H9 (cell line): ENCODE results near the gene HEXA. TPM values are rescaled to one million over a fixed set of nuclear protein-coding genes. Genes with fewer than 3 reads are reported as not detected.

Source experiments
- DNase-seq: peaks from one replicate; pipeline ENCODE4 v3.0.0-alpha.2; 2017
- H2AFZ ChIP-seq: one replicate; pipeline ENCODE4 v1.6.1; 2013; ENCODE audit warnings: mild to moderate bottlenecking, low read length, control low read depth, moderate library complexity
- H2AK5ac ChIP-seq: 2 replicates; pipeline ENCODE4 v1.6.1; 2013; ENCODE audit warnings: low read length, control low read depth, mixed read lengths; ENCODE audit not compliant: insufficient read length
- H2BK120ac ChIP-seq: one replicate; pipeline ENCODE4 v1.6.1; 2013; ENCODE audit warnings: low read depth, mild to moderate bottlenecking, low read length, control low read depth, inconsistent platforms; ENCODE audit not compliant: poor library complexity, severe bottlenecking
- H2BK12ac ChIP-seq: 2 replicates; pipeline ENCODE4 v1.6.1; 2013; ENCODE audit warnings: low read length, control low read depth, mixed read lengths, low read depth; ENCODE audit not compliant: insufficient read length
- H2BK15ac ChIP-seq: 2 replicates; pipeline ENCODE4 v1.6.1; 2013; ENCODE audit warnings: low read depth, low read length, control low read depth
- H2BK20ac ChIP-seq: one replicate; pipeline ENCODE4 v1.6.1; 2013; ENCODE audit warnings: low read depth, mild to moderate bottlenecking, low read length, control low read depth, inconsistent platforms; ENCODE audit not compliant: poor library complexity, severe bottlenecking
- H2BK5ac ChIP-seq: 2 replicates; pipeline ENCODE4 v1.6.1; 2013; ENCODE audit warnings: low read length, control low read depth, mixed read lengths; ENCODE audit not compliant: insufficient read length
- H3K14ac ChIP-seq: 2 replicates; pipeline ENCODE4 v1.6.1; 2013; ENCODE audit warnings: low read length, control low read depth; ENCODE audit not compliant: insufficient read depth
- H3K18ac ChIP-seq: 2 replicates; pipeline ENCODE4 v1.6.1; 2013; ENCODE audit warnings: low read depth, mild to moderate bottlenecking, mixed read lengths, low read length, control low read depth; ENCODE audit not compliant: insufficient read length
- H3K23ac ChIP-seq: 2 replicates; pipeline ENCODE4 v1.6.1; 2013; ENCODE audit warnings: low read length, control low read depth, mixed read lengths, low read depth; ENCODE audit not compliant: insufficient read length
- H3K23me2 ChIP-seq: 2 replicates; pipeline ENCODE4 v1.6.1; 2013; ENCODE audit warnings: low read depth, mild to moderate bottlenecking, mixed read lengths, low read length, control low read depth; ENCODE audit not compliant: insufficient read length, poor library complexity, severe bottlenecking
- H3K27ac ChIP-seq: 2 replicates; pipeline ENCODE4 v1.5.1; 2013; ENCODE audit warnings: low read length, control low read depth, mixed read lengths, low read depth; ENCODE audit not compliant: insufficient read length
- H3K27me3 ChIP-seq: 2 replicates; pipeline ENCODE4 v1.6.1; 2013; ENCODE audit warnings: low read length, control low read depth, inconsistent platforms; ENCODE audit not compliant: insufficient read depth
- H3K4ac ChIP-seq: 2 replicates; pipeline ENCODE4 v1.6.1; 2013; ENCODE audit warnings: low read depth, mild to moderate bottlenecking, control low read depth, inconsistent platforms, low read length, moderate library complexity
- H3K4me1 ChIP-seq: 2 replicates; pipeline ENCODE4 v1.6.1; 2013; ENCODE audit warnings: low read length, control low read depth, inconsistent platforms; ENCODE audit not compliant: insufficient read depth
- H3K4me2 ChIP-seq: 2 replicates; pipeline ENCODE4 v1.6.1; 2013; ENCODE audit warnings: low read length, control low read depth, mixed read lengths; ENCODE audit not compliant: insufficient read length, insufficient read depth
- H3K56ac ChIP-seq: 2 replicates; pipeline ENCODE4 v1.6.1; 2013; ENCODE audit warnings: low read depth, mild to moderate bottlenecking, mixed read lengths, low read length, control low read depth; ENCODE audit not compliant: insufficient read length
- H3K79me1 ChIP-seq: 2 replicates; pipeline ENCODE4 v1.6.1; 2013; ENCODE audit warnings: low read depth, mild to moderate bottlenecking, moderate library complexity, low read length, control low read depth, inconsistent platforms; ENCODE audit not compliant: insufficient read depth, poor library complexity, severe bottlenecking
- H3K79me2 ChIP-seq: 2 replicates; pipeline ENCODE4 v1.6.1; 2013; ENCODE audit warnings: low read length, control low read depth, inconsistent platforms; ENCODE audit not compliant: insufficient read depth
- H3K9ac ChIP-seq: 2 replicates; pipeline ENCODE4 v1.6.1; 2013; ENCODE audit warnings: low read length, control low read depth, mixed read lengths; ENCODE audit not compliant: insufficient read length; ENCODE audit errors: extremely low read depth
- H3K9me3 ChIP-seq: one replicate; pipeline ENCODE4 v1.6.1; 2013; ENCODE audit warnings: low read depth, low read length, inconsistent platforms; ENCODE audit not compliant: control insufficient read depth
- H3T11ph ChIP-seq: one replicate; pipeline ENCODE4 v1.6.1; 2013; ENCODE audit warnings: mild to moderate bottlenecking, low read length, control low read depth, inconsistent platforms
- H4K20me1 ChIP-seq: one replicate; pipeline ENCODE4 v1.6.1; 2013; ENCODE audit not compliant: control insufficient read depth, insufficient read length, insufficient read depth
- H4K5ac ChIP-seq: 2 replicates; pipeline ENCODE4 v1.6.1; 2013; ENCODE audit warnings: low read depth, mild to moderate bottlenecking, mixed read lengths, low read length, control low read depth; ENCODE audit not compliant: insufficient read length
- H4K8ac ChIP-seq: replicated peaks from 2 replicates; pipeline ENCODE4 v1.6.1; 2013; ENCODE audit warnings: low read length, control low read depth, mixed read lengths, low read depth; ENCODE audit not compliant: insufficient read length
- H4K91ac ChIP-seq: 2 replicates; pipeline ENCODE4 v1.6.1; 2013; ENCODE audit warnings: low read depth, mild to moderate bottlenecking, moderate library complexity, mixed read lengths, low read length, control low read depth; ENCODE audit not compliant: insufficient read length
- H3K27ac Mint-ChIP-seq, 3 experiments: 2 replicates in 2 of 3; 3 replicates in 1 of 3; pipeline ENCODE4 v1.8.0; 2020 to 2021; ENCODE audit warnings: mixed read lengths in 3 of 3, mild to moderate bottlenecking in 1 of 3, moderate library complexity in 1 of 3
- H3K27me3 Mint-ChIP-seq: 2 replicates; pipeline ENCODE4 v1.8.0; 2021; ENCODE audit warnings: low read depth, mild to moderate bottlenecking, moderate library complexity, mixed read lengths
- H3K36me3 Mint-ChIP-seq, 3 experiments: 2 replicates in 2 of 3; 3 replicates in 1 of 3; pipeline ENCODE4 v1.8.0; 2020 to 2021; ENCODE audit warnings: low read depth in 3 of 3, mixed read lengths in 3 of 3; ENCODE audit not compliant: insufficient read depth in 1 of 3
- H3K4me1 Mint-ChIP-seq, 2 experiments: 2 replicates each; pipeline ENCODE4 v1.8.0; 2020; ENCODE audit warnings: mixed read lengths in 2 of 2
- H3K4me3 Mint-ChIP-seq, 2 experiments: 2 replicates in 1 of 2; 3 replicates in 1 of 2; pipeline ENCODE4 v1.8.0; 2020 to 2021; ENCODE audit warnings: mild to moderate bottlenecking in 2 of 2, mixed read lengths in 2 of 2, moderate library complexity in 1 of 2
- H3K9me3 Mint-ChIP-seq, 2 experiments: 2 replicates in 1 of 2; 3 replicates in 1 of 2; pipeline ENCODE4 v1.8.0; 2020; ENCODE audit warnings: mild to moderate bottlenecking in 2 of 2, mixed read lengths in 2 of 2, moderate library complexity in 1 of 2
- WGBS: extraction: QIAGEN DNeasy Blood & Tissue Kit; methylation state at CpG from one replicate; pipeline ENCODE4 v1.1.7; 2013; ENCODE audit warnings: missing lambda C conversion rate, low lambda C conversion rate, mixed read lengths; ENCODE audit not compliant: insufficient read length; ENCODE audit errors: extremely low coverage; 5-methylcytosine and 5-hydroxymethylcytosine counted together
- total RNA-seq: library from RNA; stranded (reverse); gene quantifications from 2 replicates; pipeline ENCODE4 v1.2.1, GENCODE V29; 2021
- TF ChIP-seq, protein P1 (sequence below): fragments of 200-600 bp; sonication (generic); conservative IDR thresholded peaks from 3 replicates; pipeline ENCODE4 v1.8.0; 2021; ENCODE audit warnings: antibody characterized with exemption, mild to moderate bottlenecking

Gene HEXA
- total RNA-seq, 1 experiment from 2014 or later: 54.7 TPM

DNA sequence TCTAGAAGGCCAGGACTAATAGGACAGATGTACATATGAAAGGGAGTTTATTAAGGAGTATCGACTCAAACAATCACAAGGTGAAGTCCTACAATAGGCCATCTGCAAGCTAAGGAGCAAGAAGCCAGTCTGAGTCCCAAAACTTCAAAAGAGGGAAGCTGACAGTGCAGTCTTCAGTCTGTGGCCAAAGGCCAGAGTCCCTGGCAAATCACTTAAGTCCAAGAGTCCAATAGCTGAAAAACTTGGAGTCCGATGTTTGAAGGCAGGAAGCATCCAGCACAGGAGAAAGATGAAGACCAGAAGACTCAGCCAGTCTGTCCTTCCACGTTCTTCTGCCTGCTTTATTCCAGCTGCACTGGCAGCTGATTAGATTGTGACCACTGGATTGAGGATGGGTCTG is 44.8 kb downstream of the HEXA start:
- Histone ChIP-seq H3K23ac (no peak overlapping the region), H3K9ac (no peak overlapping the region), H4K20me1 (no peaks in the 10 kb centered on the region), H3K18ac (no peak overlapping the region), H3T11ph (no peak overlapping the region), H3K27ac (no peak overlapping the region), H2BK20ac (no peak overlapping the region), H2BK120ac (no peak overlapping the region), H2AK5ac (no peak overlapping the region), H3K56ac (no peak overlapping the region), H3K27me3 (no peaks in the 10 kb centered on the region), H3K79me2 (no peaks in the 10 kb centered on the region), H3K9me3 (no peaks in the 10 kb centered on the region), H3K4ac (no peak overlapping the region), H3K4me2 (no peak overlapping the region), H3K23me2 (no peaks in the 10 kb centered on the region), H2BK15ac (no peak overlapping the region), H3K4me1 (no peaks in the 10 kb centered on the region), H4K8ac (no peak overlapping the region), H4K5ac (no peak overlapping the region), H3K79me1 (no peaks in the 10 kb centered on the region), H2AFZ (no peak overlapping the region), H2BK5ac (no peak overlapping the region), H2BK12ac (no peak overlapping the region), H4K91ac (no peak overlapping the region), H3K14ac (no peak overlapping the region)
- TF ChIP-seq, protein P1, sequence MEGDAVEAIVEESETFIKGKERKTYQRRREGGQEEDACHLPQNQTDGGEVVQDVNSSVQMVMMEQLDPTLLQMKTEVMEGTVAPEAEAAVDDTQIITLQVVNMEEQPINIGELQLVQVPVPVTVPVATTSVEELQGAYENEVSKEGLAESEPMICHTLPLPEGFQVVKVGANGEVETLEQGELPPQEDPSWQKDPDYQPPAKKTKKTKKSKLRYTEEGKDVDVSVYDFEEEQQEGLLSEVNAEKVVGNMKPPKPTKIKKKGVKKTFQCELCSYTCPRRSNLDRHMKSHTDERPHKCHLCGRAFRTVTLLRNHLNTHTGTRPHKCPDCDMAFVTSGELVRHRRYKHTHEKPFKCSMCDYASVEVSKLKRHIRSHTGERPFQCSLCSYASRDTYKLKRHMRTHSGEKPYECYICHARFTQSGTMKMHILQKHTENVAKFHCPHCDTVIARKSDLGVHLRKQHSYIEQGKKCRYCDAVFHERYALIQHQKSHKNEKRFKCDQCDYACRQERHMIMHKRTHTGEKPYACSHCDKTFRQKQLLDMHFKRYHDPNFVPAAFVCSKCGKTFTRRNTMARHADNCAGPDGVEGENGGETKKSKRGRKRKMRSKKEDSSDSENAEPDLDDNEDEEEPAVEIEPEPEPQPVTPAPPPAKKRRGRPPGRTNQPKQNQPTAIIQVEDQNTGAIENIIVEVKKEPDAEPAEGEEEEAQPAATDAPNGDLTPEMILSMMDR: no peak
- Mint-ChIP-seq H3K4me1 (no peaks in the 10 kb centered on the region), H3K27ac (no peak overlapping the region), H3K9me3 (no peaks in the 10 kb centered on the region), H3K4me3 (no peak overlapping the region), H3K36me3 (peaks cover 0 to 3% (median 0%) of the 10 kb centered on the region in 3 experiments; a peak in 2 of 7 replicates), H3K27me3 (no peaks in the 10 kb centered on the region)
- no peak for DNase-seq
- WGBS: no CpG with 5 or more reads among the region's 3 CpGs
